Tongue (tissue), 2 donors: ENCODE results near the gene SLC11A2. TPM values are rescaled to one million over a fixed set of nuclear protein-coding genes. Genes with fewer than 3 reads are reported as not detected.
A peak's percentile ranks its signal among the peaks of the same experiment; 100 is the strongest.
"Not testable (repeated sequence)": the region's sequence is repeated elsewhere in the genome, so short reads cannot be mapped to it uniquely, and the experiment has no call there.

Experiments
- DNase-seq: peaks from one replicate; pipeline ENCODE4 v3.0.0-alpha.2; 2015
- total RNA-seq: library from RNA; depleted of rRNA; stranded (reverse); fragments of >200 nt; gene quantifications from one replicate; pipeline ENCODE4 v1.2.3, GENCODE V29; 2014

The SLC11A2 gene
- total RNA-seq, 1 donor from 2014 or later, result 54.9 TPM

- DNase-seq, result no peak
These were observed 35.9 kb downstream of the SLC11A2 start for GRCh38 chr12:50990147-50990727.

- no peak for DNase-seq
These were observed 37.3 kb downstream of the SLC11A2 start for GRCh38 chr12:50988871-50989270.

GRCh38 chr12:50988051-50988450 lies 38.1 kb downstream of the SLC11A2 start:
- no peak for DNase-seq

GRCh38 chr12:50986966-50987737 lies 39.0 kb downstream of the SLC11A2 start:
- DNase-seq, result peak; percentile 79

GRCh38 chr12:50985322-50985721 lies 40.9 kb downstream of the SLC11A2 start:
- DNase-seq, result peak; percentile 40

- peak; percentile 10 for DNase-seq
These were observed 41.4 kb downstream of the SLC11A2 start for GRCh38 chr12:50984586-50985298.

GRCh38 chr12:50981319-50982239 lies 44.6 kb downstream of the SLC11A2 start:
- no peak for DNase-seq

GRCh38 chr12:50980545-50980944 lies 45.6 kb downstream of the SLC11A2 start:
- DNase-seq, result no peak

- no peak for DNase-seq
These were observed 46.7 kb downstream of the SLC11A2 start for GRCh38 chr12:50979369-50980052.

GRCh38 chr12:50971946-50972345 lies 54.2 kb downstream of the SLC11A2 start:
- DNase-seq, result no peak

- DNase-seq, result no peak
These were observed 61.8 kb downstream of the SLC11A2 start for GRCh38 chr12:50964432-50964831.

GRCh38 chr12:50961708-50962107 lies 64.5 kb downstream of the SLC11A2 start:
- DNase-seq, result no peak

GRCh38 chr12:50960130-50960529 lies 66.1 kb downstream of the SLC11A2 start:
- DNase-seq, result no peak

- no peak for DNase-seq
These were observed 70.5 kb downstream of the SLC11A2 start for GRCh38 chr12:50955697-50956096.

GRCh38 chr12:50955288-50955687 lies 70.9 kb downstream of the SLC11A2 start:
- DNase-seq, result no peak

- DNase-seq, result not testable (repeated sequence)
These were observed 71.4 kb downstream of the SLC11A2 start for GRCh38 chr12:50954789-50955188.

GRCh38 chr12:50953047-50953446 lies 73.1 kb downstream of the SLC11A2 start:
- DNase-seq, result no peak

- no peak for DNase-seq
These were observed 73.7 kb downstream of the SLC11A2 start, which contains the start of gene HIGD1C for GRCh38 chr12:50952510-50952909. HIGD1C (plus strand) TSS chr12:50952544; CDS start chr12:50953999, 1,455 bp downstream.

- DNase-seq, result no peak
These were observed 75.1 kb downstream of the SLC11A2 start for GRCh38 chr12:50951112-50951511.

GRCh38 chr12:50949801-50950302 lies 76.3 kb downstream of the SLC11A2 start:
- DNase-seq, result no peak

GRCh38 chr12:50948798-50949197 lies 77.4 kb downstream of the SLC11A2 start:
- DNase-seq, result no peak
